HG03442 (cell line): ENCODE results near the gene MIGA2.

Experiments
- ATAC-seq: cut with Tn5 transposase; IDR thresholded peaks from one replicate; pipeline ENCODE4 v1.9.1; 2021; ENCODE audit warnings: mild to moderate bottlenecking, moderate library complexity; ENCODE audit not compliant: unreplicated experiment

The MIGA2 gene

DNA sequence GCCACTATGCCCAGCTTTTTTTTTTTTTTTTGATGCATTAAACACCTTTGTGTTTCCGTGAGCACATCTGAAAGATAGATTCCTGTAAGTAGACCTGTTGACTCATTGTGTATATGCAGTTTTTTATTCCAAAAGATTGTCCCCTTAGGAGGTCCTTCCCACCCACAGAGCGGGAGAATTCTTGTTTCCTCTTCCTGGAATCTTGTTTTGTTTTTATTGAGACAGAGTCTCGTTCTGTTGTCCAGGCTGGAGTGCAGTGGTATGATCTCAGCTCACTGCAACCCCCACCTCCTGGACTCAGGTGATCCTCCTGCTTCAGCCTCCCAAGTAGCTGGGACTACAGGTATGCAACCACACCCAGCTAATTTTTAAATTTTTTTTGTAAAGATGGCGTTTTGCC, 82.4 kb downstream of the MIGA2 start:
- no peak for ATAC-seq

DNA sequence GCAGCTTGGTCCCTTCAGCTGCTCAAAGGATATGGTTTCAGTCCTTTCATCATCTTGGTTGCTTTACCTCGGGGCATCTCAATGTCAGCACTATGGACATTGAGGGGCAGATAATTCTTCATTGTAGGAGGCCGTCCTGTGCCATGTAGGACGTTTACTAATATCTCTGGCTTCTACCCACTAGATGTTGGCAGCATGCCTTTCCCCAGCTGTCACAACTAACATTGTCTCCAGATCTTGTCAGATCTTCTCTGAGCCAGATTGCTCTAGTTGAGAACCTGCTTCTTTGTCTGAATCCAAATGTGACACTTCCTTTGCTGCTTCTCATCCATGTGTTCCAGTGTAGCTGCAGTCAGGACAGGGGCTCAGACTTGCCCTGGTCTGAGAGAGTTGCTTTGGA, 85.1 kb downstream of the MIGA2 start:
- ATAC-seq = no peak
